GM12865 (cell line): ENCODE data around the gene SLC12A9.

Experiments
- DNase-seq: peaks from one replicate; pipeline ENCODE4 v3.0.0; 2010; ENCODE audit warnings: low read depth
- H3K4me3 ChIP-seq: 2 replicates; pipeline ENCODE4 v1.5.1; 2011; ENCODE audit warnings: mild to moderate bottlenecking, low read depth, low read length, control low read depth
- TF ChIP-seq, protein P1 (sequence below): IDR thresholded peaks from 2 replicates; pipeline ENCODE4 v1.5.1; 2011; ENCODE audit warnings: low read length, control low read depth, low read depth, inconsistent platforms; ENCODE audit not compliant: insufficient read depth; ENCODE audit errors: missing control alignments

The SLC12A9 gene

DNA sequence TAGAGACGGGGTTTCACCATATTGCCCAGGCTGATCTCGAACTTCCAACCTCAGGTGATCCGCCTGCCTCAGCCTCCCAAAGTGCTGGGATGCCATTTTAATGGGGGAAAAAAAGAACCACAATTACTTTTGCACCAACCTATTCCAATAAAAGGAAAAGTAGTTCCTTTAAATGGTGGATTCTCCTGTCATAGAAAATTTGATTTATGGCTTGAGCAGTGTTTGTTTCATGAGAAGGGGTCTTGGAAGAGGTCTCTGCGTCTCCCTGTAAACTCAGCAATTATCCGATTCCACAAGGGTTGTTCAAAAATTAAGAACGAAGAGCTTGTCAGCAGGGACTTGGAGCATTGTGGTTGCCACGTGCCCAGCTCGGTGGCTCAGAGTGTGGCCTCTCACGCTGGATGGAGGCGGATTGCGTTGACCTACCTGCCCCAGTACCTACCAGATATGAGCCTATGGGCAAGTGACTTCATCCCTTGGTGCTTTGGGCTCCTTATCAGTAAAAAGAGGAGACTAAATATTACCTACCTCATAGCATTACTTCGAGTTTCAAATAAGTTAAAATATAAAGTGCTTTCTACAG, 11.8 kb downstream of the SLC12A9 start:
- TF ChIP-seq, protein P1, sequence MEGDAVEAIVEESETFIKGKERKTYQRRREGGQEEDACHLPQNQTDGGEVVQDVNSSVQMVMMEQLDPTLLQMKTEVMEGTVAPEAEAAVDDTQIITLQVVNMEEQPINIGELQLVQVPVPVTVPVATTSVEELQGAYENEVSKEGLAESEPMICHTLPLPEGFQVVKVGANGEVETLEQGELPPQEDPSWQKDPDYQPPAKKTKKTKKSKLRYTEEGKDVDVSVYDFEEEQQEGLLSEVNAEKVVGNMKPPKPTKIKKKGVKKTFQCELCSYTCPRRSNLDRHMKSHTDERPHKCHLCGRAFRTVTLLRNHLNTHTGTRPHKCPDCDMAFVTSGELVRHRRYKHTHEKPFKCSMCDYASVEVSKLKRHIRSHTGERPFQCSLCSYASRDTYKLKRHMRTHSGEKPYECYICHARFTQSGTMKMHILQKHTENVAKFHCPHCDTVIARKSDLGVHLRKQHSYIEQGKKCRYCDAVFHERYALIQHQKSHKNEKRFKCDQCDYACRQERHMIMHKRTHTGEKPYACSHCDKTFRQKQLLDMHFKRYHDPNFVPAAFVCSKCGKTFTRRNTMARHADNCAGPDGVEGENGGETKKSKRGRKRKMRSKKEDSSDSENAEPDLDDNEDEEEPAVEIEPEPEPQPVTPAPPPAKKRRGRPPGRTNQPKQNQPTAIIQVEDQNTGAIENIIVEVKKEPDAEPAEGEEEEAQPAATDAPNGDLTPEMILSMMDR: no peak
- no peak overlapping the region for H3K4me3 ChIP-seq
- DNase-seq: no peak

- TF ChIP-seq, protein P1: no peak
- H3K4me3 ChIP-seq: no peak overlapping the region
- no peak for DNase-seq
Observed at GRCh38 chr7:100865372-100865911, 12.9 kb downstream of the SLC12A9 start.

GRCh38 chr7:100865938-100866728, 13.6 kb downstream of the SLC12A9 start:
- H3K4me3 ChIP-seq: no peak overlapping the region
- no peak for DNase-seq
- TF ChIP-seq, protein P1: no peak

DNA sequence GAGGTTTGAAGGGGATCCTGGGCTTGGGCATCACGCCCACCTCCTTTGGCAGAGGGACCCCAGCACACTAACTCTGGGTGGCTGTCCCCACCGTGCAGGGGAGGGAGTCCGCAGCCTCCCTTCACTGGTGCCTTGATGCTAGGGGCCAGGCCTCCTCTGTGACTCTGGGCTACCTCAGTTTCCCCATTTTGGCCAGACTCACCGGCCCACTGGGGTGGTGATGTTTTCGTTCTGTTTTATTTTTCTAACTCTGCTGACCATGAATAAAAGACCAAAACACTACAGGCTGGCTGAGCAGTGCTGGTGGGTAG, 14.2 kb downstream of the SLC12A9 start:
- peak overlapping the region; percentile 67 for H3K4me3 ChIP-seq
- TF ChIP-seq, protein P1: no peak
- DNase-seq: no peak

- H3K4me3 ChIP-seq: peak within 1 kb of the TSS; percentile 67
- TF ChIP-seq, protein P1: no peak
- DNase-seq: peak; percentile 73
Observed at GRCh38 chr7:100867040-100867775, 14.7 kb downstream of the SLC12A9 start, which contains the start of gene TRIP6. TSS of gene TRIP6 (plus strand) at chr7:100867387. CDS start at chr7:100867498, 111 bp downstream.

DNA sequence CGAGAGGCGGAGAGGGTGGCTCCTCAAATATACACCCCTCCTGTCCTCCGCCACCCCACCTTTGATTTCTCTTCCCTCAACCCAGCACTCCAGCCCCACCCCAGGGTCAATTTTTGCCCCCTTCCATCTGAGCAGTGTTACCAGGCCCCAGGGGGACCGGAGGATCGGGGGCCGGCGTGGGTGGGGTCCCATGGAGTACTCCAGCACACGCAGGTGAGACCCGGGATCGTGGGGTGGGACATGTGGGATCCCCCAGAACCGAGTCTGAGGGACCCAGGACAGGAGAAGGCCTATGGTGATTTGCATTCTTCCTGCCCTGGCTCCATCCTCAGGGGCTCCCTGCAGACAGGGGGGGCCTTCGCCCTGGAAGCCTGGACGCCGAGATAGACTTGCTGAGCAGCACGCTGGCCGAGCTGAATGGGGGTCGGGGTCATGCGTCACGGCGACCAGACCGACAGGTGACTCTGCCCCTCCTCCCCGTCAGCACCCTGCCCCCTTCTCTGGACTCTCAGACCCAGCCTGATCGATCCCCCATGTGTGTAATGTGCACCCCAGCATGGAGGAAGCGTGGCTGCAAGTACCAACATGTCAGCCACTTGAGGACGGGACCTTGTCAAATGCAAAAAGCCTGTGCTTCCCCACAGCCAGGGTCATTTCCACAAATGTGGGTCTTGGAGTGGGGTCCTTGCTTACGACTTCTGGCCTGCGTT, 15.4 kb downstream of the SLC12A9 start:
- DNase-seq: peak; percentile 67
- TF ChIP-seq, protein P1: no peak
- peak overlapping the region; percentile 67 for H3K4me3 ChIP-seq
